ENCODE results near the gene CCDC74B.
"Not testable (repeated sequence)": the region's sequence is repeated elsewhere in the genome, so short reads cannot be mapped to it uniquely, and the experiment has no call there.

GRCh38 chr2:130137118-130137517 lies 7.8 kb downstream of the CCDC74B start:
- TF ChIP-seq YY1 (IDR thresholded peaks at IDR 0.05; ENCODE audit: insufficient read depth, insufficient read length); ZNF274 (IDR thresholded peaks at IDR 0.05; ENCODE audit: low read depth, low read length): not testable (repeated sequence)

Data from NT2/D1 (cell line).